ENCODE measurements around the gene BAZ1B.
"Not testable (repeated sequence)": the region's sequence is repeated elsewhere in the genome, so short reads cannot be mapped to it uniquely, and the experiment has no call there.

The BAZ1B gene

DNA sequence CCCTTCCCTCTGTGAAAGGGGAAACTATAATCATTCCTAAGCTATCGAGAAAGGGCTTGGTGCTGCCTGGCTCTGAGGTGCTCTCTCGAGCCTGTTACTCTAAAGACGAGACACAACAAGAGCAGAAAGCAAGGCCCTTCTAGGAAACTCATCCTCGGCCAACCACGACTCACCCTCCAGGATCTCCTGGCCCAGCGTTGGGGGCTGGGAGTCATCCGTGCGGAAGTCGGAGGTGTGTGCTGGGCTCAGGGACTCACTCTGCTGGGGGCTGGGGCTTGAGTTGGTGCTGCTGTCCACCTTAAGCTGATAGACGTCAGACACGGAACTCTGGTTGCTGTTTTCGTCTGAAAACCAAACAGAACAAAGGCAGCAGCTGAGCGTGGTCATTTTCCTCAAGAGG is 17.6 kb upstream of the BAZ1B start:
- DNase-seq: no peak

DNA sequence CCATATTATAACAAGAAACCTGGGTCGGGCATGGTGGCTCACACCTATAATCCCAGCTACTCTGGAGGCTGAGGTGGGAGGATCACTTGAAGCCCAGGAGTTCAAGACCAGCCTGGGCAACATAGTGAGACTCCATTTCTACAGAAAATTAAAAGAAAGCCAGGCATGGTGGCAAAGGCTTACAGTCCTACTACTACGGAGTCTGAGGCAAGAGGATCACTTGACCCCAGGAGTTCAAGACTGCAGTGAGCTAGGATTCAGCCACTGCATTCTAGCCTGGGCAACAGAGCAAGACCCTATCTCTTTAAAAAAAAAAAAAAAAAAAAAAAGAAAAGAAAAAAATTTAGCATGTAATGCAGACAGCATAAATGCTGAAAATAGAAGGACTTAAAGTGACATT is 16.4 kb upstream of the BAZ1B start:
- DNase-seq: not testable (repeated sequence)

DNA sequence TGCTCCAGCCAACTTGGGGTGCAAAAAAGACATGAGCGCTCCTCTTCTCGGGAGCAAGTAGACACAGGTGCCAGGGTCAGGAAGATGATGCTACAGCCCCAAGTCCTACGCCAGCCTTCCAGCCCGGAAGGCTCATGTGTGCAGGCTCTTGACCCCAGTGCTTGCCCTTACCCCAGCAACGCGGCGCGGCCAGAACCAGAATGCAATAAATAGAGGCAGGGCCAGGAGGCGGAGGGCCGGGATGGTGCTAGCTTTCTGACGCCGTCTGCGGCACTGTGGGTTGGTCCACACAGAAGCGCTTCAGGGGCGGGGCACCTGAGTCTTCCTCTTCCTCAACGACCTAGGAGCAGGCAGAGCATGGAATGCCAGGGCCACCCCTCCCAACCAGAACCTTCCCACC is 15.0 kb upstream of the BAZ1B start:
- no peak for DNase-seq

GRCh38 chr7:73536479-73536878 is 14.4 kb upstream of the BAZ1B start:
- no peak for DNase-seq

DNA sequence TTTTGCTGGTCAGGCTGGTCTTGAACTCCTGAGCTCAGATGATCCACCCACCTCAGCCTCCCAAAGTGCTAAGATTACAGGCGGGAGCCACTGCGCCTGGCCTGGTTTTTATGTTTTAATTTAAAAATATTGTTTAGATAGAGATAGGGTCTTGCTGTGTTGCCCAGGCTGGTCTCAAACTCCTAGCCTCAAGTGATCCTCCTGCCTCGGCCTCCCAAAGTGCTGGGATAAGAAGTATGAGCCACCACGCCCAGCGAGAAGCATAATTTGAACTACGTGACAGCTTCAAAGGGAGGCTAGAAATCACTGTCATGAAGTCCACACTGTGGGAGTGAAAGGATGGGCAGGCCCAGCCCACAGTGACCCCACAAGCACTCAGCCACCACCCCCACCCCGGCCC is 13.8 kb upstream of the BAZ1B start:
- DNase-seq: not testable (repeated sequence)

- DNase-seq: no peak
Observed at GRCh38 chr7:73533742-73534141, 11.6 kb upstream of the BAZ1B start.

DNA sequence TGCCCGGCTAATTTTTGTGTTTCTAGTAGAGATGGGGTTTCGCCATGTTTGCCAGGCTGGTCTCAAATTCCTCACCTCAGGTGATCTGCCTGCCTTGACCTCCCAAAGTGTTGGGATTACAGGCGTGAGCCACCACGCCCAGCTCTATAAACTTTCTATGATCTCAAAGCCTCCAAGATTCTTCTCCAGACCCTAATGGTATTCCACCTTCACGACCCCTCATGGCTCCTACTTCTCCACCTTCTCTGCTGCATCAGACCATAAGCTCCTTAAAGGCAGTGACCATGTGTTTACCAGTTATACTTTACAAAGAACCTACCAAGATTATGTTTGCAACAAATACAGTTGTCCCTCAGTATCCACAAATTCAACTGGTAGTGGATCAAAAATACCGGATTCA is 10.1 kb upstream of the BAZ1B start:
- no peak for DNase-seq

GRCh38 chr7:73530800-73531199 is 8.7 kb upstream of the BAZ1B start:
- no peak for DNase-seq

- no peak for DNase-seq
Observed at GRCh38 chr7:73526896-73527821, 5.1 kb upstream of the BAZ1B start.

GRCh38 chr7:73526158-73526494 is 4.0 kb upstream of the BAZ1B start:
- not testable (repeated sequence) for DNase-seq

- no peak for DNase-seq
Observed at GRCh38 chr7:73521636-73522104, 423 bp downstream of the BAZ1B start.

DNA sequence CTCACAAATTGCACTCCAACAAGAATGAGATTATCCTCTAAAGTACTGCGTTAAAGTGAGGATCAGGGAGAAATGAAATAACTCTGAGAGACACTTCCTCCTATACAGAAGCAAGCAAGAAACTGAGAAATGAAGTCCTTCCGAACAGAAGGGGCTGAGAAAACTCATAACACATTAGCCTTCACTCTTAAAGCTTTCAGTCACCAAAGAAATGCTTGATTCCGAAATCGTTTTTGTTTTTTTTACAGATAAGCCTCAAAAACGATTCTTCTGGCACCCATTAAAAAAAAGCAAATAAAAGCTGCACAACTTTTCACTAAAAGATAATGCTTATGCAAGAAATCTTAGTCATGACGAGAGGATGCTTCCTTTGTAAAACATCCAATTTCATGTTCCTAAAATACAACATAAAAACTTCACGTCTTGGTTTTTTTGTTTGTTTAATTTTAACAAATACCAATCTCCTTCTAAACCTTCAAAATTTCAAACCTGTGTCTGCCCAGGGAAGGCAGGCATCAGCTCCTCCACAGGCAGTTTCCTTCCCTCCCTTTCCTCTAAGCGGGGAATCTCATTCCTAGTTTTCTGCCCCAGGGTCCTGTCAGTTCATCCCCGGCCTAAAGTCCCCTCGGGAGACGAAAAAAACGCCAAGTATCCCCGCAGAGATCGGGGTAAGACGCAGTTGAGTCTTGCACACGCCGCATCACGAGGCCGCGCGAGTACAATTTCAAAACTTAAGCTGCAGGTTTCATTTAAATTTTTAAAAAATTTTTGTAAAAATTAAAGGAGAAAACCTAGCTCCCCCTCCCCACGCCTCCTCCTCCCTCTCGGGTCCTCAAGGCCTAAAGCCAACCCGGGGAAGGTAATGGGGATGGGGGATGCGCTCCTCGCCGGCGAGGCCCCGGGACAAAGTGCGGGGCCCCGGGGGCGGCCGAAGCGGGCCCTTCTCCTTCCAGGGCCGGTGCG is 1.1 kb downstream of the BAZ1B start:
- DNase-seq: peak; percentile 15

DNA sequence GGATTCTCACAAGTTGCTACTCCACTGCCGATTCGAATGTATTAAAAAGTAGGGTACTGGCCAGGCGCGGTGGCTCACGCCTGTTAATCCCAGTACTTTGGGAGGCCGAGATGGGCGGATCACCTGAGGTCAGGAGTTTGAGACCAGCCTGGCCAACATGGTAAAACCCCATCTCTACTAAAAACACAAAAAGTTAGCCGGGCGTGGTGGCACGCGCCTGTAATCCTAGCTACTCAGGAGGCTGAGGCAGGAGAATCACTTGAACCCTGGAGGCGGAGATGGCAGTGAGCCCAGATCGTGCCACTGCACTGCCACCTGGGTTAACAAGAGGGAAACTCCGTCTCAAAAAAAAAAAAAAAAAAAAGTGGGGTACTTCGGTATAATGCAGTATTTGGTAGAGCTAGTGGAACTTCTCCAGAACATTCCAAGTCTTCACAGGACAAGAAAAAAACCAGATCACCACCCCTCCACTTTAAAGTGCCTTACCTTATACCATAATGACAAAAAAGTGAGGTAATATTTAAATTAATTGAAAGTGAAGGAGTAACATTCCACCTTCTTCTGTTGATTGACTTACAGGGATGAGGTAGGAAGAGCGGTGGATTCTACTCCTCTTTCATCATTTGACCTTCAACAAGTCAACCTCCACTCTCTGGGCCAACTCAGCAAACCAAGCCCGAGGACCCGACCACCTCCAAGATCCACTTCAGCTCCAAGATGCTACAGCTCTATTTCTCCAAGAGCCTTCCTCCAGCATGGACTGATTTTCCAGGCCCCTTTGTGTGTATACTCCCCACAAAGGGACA is 2.0 kb downstream of the BAZ1B start:
- peak; percentile 16 for DNase-seq

GRCh38 chr7:73518470-73518869 is 3.6 kb downstream of the BAZ1B start:
- DNase-seq: no peak

GRCh38 chr7:73517241-73517995 is 4.7 kb downstream of the BAZ1B start:
- no peak for DNase-seq

GRCh38 chr7:73515178-73515577 is 6.9 kb downstream of the BAZ1B start:
- no peak for DNase-seq

DNA sequence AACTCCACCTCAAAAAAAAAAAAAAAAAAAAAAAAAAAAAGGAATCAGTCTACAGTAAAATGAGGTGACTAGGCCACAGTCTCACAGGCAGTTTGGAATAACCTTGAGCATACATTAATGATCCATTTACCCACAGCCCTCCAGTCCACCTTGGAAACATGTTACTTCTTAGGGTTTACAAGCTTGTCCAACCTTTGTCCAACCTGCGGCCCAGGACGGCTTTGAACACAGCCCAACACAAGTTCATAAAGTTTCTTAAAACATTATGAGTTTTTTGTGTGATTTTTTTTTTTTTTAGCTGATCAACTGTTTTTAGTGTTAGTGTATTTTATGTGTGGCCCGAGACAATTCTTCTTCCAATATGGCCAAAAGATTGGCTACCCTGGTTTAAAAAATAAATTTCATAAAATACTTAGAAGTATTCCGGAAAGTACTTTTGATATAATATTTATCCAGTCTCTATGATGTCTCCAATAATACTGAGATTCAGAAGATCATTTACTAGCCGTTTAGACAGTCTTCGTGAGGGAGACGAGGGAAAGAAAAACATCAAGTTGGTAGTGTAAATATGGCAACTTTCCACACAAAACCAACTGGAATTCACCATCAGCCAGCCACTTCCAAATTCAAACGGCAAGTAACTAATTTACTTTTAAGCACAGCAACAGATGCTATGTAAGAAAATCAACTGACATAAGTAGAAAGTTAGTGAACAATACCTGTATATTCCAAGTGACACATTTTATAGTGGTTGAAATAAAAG is 9.9 kb downstream of the BAZ1B start:
- DNase-seq: no peak

GRCh38 chr7:73509463-73509862 is 12.6 kb downstream of the BAZ1B start:
- no peak for DNase-seq

- DNase-seq: no peak
Observed at GRCh38 chr7:73507556-73507955, 14.5 kb downstream of the BAZ1B start.

GRCh38 chr7:73504920-73505319 is 17.2 kb downstream of the BAZ1B start:
- DNase-seq: no peak

GRCh38 chr7:73504017-73504416 is 18.1 kb downstream of the BAZ1B start:
- DNase-seq: no peak
